H9 (cell line): ENCODE data around the gene PPA1. TPM values are rescaled to one million over a fixed set of nuclear protein-coding genes. Genes with fewer than 3 reads are reported as not detected.

ENCODE experiments used
- DNase-seq: peaks from one replicate; pipeline ENCODE4 v3.0.0-alpha.2; 2017
- H2AFZ ChIP-seq: one replicate; pipeline ENCODE4 v1.6.1; 2013; ENCODE audit warnings: mild to moderate bottlenecking, low read length, control low read depth, moderate library complexity
- H2AK5ac ChIP-seq: 2 replicates; pipeline ENCODE4 v1.6.1; 2013; ENCODE audit warnings: low read length, control low read depth, mixed read lengths; ENCODE audit not compliant: insufficient read length
- H2BK120ac ChIP-seq: one replicate; pipeline ENCODE4 v1.6.1; 2013; ENCODE audit warnings: low read depth, mild to moderate bottlenecking, low read length, control low read depth, inconsistent platforms; ENCODE audit not compliant: poor library complexity, severe bottlenecking
- H2BK12ac ChIP-seq: 2 replicates; pipeline ENCODE4 v1.6.1; 2013; ENCODE audit warnings: low read length, control low read depth, mixed read lengths, low read depth; ENCODE audit not compliant: insufficient read length
- H2BK15ac ChIP-seq: 2 replicates; pipeline ENCODE4 v1.6.1; 2013; ENCODE audit warnings: low read depth, low read length, control low read depth
- H2BK20ac ChIP-seq: one replicate; pipeline ENCODE4 v1.6.1; 2013; ENCODE audit warnings: low read depth, mild to moderate bottlenecking, low read length, control low read depth, inconsistent platforms; ENCODE audit not compliant: poor library complexity, severe bottlenecking
- H2BK5ac ChIP-seq: 2 replicates; pipeline ENCODE4 v1.6.1; 2013; ENCODE audit warnings: low read length, control low read depth, mixed read lengths; ENCODE audit not compliant: insufficient read length
- H3K14ac ChIP-seq: 2 replicates; pipeline ENCODE4 v1.6.1; 2013; ENCODE audit warnings: low read length, control low read depth; ENCODE audit not compliant: insufficient read depth
- H3K18ac ChIP-seq: 2 replicates; pipeline ENCODE4 v1.6.1; 2013; ENCODE audit warnings: low read depth, mild to moderate bottlenecking, mixed read lengths, low read length, control low read depth; ENCODE audit not compliant: insufficient read length
- H3K23ac ChIP-seq: 2 replicates; pipeline ENCODE4 v1.6.1; 2013; ENCODE audit warnings: low read length, control low read depth, mixed read lengths, low read depth; ENCODE audit not compliant: insufficient read length
- H3K23me2 ChIP-seq: 2 replicates; pipeline ENCODE4 v1.6.1; 2013; ENCODE audit warnings: low read depth, mild to moderate bottlenecking, mixed read lengths, low read length, control low read depth; ENCODE audit not compliant: insufficient read length, poor library complexity, severe bottlenecking
- H3K27ac ChIP-seq: 2 replicates; pipeline ENCODE4 v1.5.1; 2013; ENCODE audit warnings: low read length, control low read depth, mixed read lengths, low read depth; ENCODE audit not compliant: insufficient read length
- H3K27me3 ChIP-seq: 2 replicates; pipeline ENCODE4 v1.6.1; 2013; ENCODE audit warnings: low read length, control low read depth, inconsistent platforms; ENCODE audit not compliant: insufficient read depth
- H3K4ac ChIP-seq: 2 replicates; pipeline ENCODE4 v1.6.1; 2013; ENCODE audit warnings: low read depth, mild to moderate bottlenecking, control low read depth, inconsistent platforms, low read length, moderate library complexity
- H3K4me1 ChIP-seq: 2 replicates; pipeline ENCODE4 v1.6.1; 2013; ENCODE audit warnings: low read length, control low read depth, inconsistent platforms; ENCODE audit not compliant: insufficient read depth
- H3K4me2 ChIP-seq: 2 replicates; pipeline ENCODE4 v1.6.1; 2013; ENCODE audit warnings: low read length, control low read depth, mixed read lengths; ENCODE audit not compliant: insufficient read length, insufficient read depth
- H3K56ac ChIP-seq: 2 replicates; pipeline ENCODE4 v1.6.1; 2013; ENCODE audit warnings: low read depth, mild to moderate bottlenecking, mixed read lengths, low read length, control low read depth; ENCODE audit not compliant: insufficient read length
- H3K79me1 ChIP-seq: 2 replicates; pipeline ENCODE4 v1.6.1; 2013; ENCODE audit warnings: low read depth, mild to moderate bottlenecking, moderate library complexity, low read length, control low read depth, inconsistent platforms; ENCODE audit not compliant: insufficient read depth, poor library complexity, severe bottlenecking
- H3K79me2 ChIP-seq: 2 replicates; pipeline ENCODE4 v1.6.1; 2013; ENCODE audit warnings: low read length, control low read depth, inconsistent platforms; ENCODE audit not compliant: insufficient read depth
- H3K9ac ChIP-seq: 2 replicates; pipeline ENCODE4 v1.6.1; 2013; ENCODE audit warnings: low read length, control low read depth, mixed read lengths; ENCODE audit not compliant: insufficient read length; ENCODE audit errors: extremely low read depth
- H3K9me3 ChIP-seq: one replicate; pipeline ENCODE4 v1.6.1; 2013; ENCODE audit warnings: low read depth, low read length, inconsistent platforms; ENCODE audit not compliant: control insufficient read depth
- H3T11ph ChIP-seq: one replicate; pipeline ENCODE4 v1.6.1; 2013; ENCODE audit warnings: mild to moderate bottlenecking, low read length, control low read depth, inconsistent platforms
- H4K20me1 ChIP-seq: one replicate; pipeline ENCODE4 v1.6.1; 2013; ENCODE audit not compliant: control insufficient read depth, insufficient read length, insufficient read depth
- H4K5ac ChIP-seq: 2 replicates; pipeline ENCODE4 v1.6.1; 2013; ENCODE audit warnings: low read depth, mild to moderate bottlenecking, mixed read lengths, low read length, control low read depth; ENCODE audit not compliant: insufficient read length
- H4K8ac ChIP-seq: replicated peaks from 2 replicates; pipeline ENCODE4 v1.6.1; 2013; ENCODE audit warnings: low read length, control low read depth, mixed read lengths, low read depth; ENCODE audit not compliant: insufficient read length
- H4K91ac ChIP-seq: 2 replicates; pipeline ENCODE4 v1.6.1; 2013; ENCODE audit warnings: low read depth, mild to moderate bottlenecking, moderate library complexity, mixed read lengths, low read length, control low read depth; ENCODE audit not compliant: insufficient read length
- H3K27ac Mint-ChIP-seq, 3 experiments: 2 replicates in 2 of 3; 3 replicates in 1 of 3; pipeline ENCODE4 v1.8.0; 2020 to 2021; ENCODE audit warnings: mixed read lengths in 3 of 3, mild to moderate bottlenecking in 1 of 3, moderate library complexity in 1 of 3
- H3K27me3 Mint-ChIP-seq: 2 replicates; pipeline ENCODE4 v1.8.0; 2021; ENCODE audit warnings: low read depth, mild to moderate bottlenecking, moderate library complexity, mixed read lengths
- H3K36me3 Mint-ChIP-seq, 3 experiments: 2 replicates in 2 of 3; 3 replicates in 1 of 3; pipeline ENCODE4 v1.8.0; 2020 to 2021; ENCODE audit warnings: low read depth in 3 of 3, mixed read lengths in 3 of 3; ENCODE audit not compliant: insufficient read depth in 1 of 3
- H3K4me1 Mint-ChIP-seq, 2 experiments: 2 replicates each; pipeline ENCODE4 v1.8.0; 2020; ENCODE audit warnings: mixed read lengths in 2 of 2
- H3K4me3 Mint-ChIP-seq, 2 experiments: 2 replicates in 1 of 2; 3 replicates in 1 of 2; pipeline ENCODE4 v1.8.0; 2020 to 2021; ENCODE audit warnings: mild to moderate bottlenecking in 2 of 2, mixed read lengths in 2 of 2, moderate library complexity in 1 of 2
- H3K9me3 Mint-ChIP-seq, 2 experiments: 2 replicates in 1 of 2; 3 replicates in 1 of 2; pipeline ENCODE4 v1.8.0; 2020; ENCODE audit warnings: mild to moderate bottlenecking in 2 of 2, mixed read lengths in 2 of 2, moderate library complexity in 1 of 2
- CTCF ChIP-seq: fragments of 200-600 bp; sonication (generic); conservative IDR thresholded peaks from 3 replicates; pipeline ENCODE4 v1.8.0; 2021; ENCODE audit warnings: antibody characterized with exemption, mild to moderate bottlenecking
- WGBS: extraction: QIAGEN DNeasy Blood & Tissue Kit; methylation state at CpG from one replicate; pipeline ENCODE4 v1.1.7; 2013; ENCODE audit warnings: missing lambda C conversion rate, low lambda C conversion rate, mixed read lengths; ENCODE audit not compliant: insufficient read length; ENCODE audit errors: extremely low coverage; 5-methylcytosine and 5-hydroxymethylcytosine counted together
- total RNA-seq: library from RNA; stranded (reverse); gene quantifications from 2 replicates; pipeline ENCODE4 v1.2.1, GENCODE V29; 2021

Gene PPA1
- total RNA-seq, 1 experiment from 2014 or later = 115 TPM

DNA sequence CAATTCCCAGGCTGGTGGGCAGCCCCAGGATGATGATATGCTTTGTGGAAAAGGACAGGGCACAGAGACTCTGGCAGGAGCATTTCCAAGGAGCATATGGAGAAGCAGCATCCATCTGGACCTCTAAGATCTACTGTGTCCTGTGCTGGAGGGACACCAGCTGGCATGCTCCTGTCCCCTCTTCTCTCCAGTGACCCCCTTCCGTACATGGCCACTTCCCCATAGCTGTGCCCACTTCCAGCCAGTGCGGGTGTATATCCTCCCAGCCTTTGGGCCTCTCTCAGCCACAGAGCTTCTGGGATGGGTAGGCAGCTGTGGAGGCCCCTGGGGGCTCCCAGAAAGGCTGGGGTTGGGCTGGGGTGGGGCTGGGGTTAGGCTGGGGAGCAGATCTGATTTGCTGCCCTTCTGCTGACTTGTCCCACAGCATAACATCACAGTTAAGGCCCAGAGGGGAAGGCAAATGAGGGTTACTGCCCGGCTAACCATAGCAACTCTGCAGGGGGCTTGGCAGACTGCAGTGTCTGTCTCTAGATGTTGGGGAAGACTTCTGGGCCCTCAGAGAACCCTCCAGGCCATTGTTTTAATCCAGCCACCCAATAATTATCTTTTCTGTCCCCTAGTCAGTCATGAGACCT, 44.3 kb upstream of the PPA1 start:
- no peak overlapping the region for H3K14ac ChIP-seq
- H2BK20ac ChIP-seq = no peak overlapping the region
- H3K9ac ChIP-seq = no peak overlapping the region
- no peak overlapping the region for H3K4me2 ChIP-seq
- Mint-ChIP-seq H3K27me3 (peaks cover 33% of the 10 kb centered on the region), H3K36me3 (no peaks in the 10 kb centered on the region), H3K9me3 (peaks cover 5 to 6% of the 10 kb centered on the region in 2 experiments; a peak in 2 of 5 replicates), H3K4me3 (no peak overlapping the region), H3K27ac (peak overlapping the region in 1 of 3 experiments; percentile 80; a peak in 1 of 7 replicates), H3K4me1 (peaks cover 8 to 11% of the 10 kb centered on the region in 2 experiments)
- H3K27ac ChIP-seq = no peak overlapping the region
- H4K8ac ChIP-seq = no peak overlapping the region
- TF ChIP-seq CTCF = no peak
- no peaks in the 10 kb centered on the region for H3K79me1 ChIP-seq
- no peak overlapping the region for H3K4ac ChIP-seq
- H3K27me3 ChIP-seq = peaks cover 6% of the 10 kb centered on the region; the same call in 1 of the 2 replicates
- H2BK5ac ChIP-seq = no peak overlapping the region
- H4K5ac ChIP-seq = no peak overlapping the region
- H3K18ac ChIP-seq = no peak overlapping the region
- H2BK120ac ChIP-seq = no peak overlapping the region
- H3K56ac ChIP-seq = no peak overlapping the region
- no peak overlapping the region for H3K23ac ChIP-seq
- no peak overlapping the region for H2BK15ac ChIP-seq
- no peaks in the 10 kb centered on the region for H3K9me3 ChIP-seq
- WGBS = no CpG with 5 or more reads among the region's 3 CpGs
- H3K79me2 ChIP-seq = no peaks in the 10 kb centered on the region
- no peaks in the 10 kb centered on the region for H3K23me2 ChIP-seq
- H2AK5ac ChIP-seq = no peak overlapping the region
- DNase-seq = no peak
- no peak overlapping the region for H3T11ph ChIP-seq
- no peaks in the 10 kb centered on the region for H4K20me1 ChIP-seq
- H2BK12ac ChIP-seq = no peak overlapping the region
- H3K4me1 ChIP-seq = peaks cover 8% of the 10 kb centered on the region
- no peak overlapping the region for H2AFZ ChIP-seq
- H4K91ac ChIP-seq = no peak overlapping the region
